Measurements from ENCODE around the gene PPP1R16B.
"Not testable (repeated sequence)": the region's sequence is repeated elsewhere in the genome, so short reads cannot be mapped to it uniquely, and the experiment has no call there.

PPP1R16B gene

DNA sequence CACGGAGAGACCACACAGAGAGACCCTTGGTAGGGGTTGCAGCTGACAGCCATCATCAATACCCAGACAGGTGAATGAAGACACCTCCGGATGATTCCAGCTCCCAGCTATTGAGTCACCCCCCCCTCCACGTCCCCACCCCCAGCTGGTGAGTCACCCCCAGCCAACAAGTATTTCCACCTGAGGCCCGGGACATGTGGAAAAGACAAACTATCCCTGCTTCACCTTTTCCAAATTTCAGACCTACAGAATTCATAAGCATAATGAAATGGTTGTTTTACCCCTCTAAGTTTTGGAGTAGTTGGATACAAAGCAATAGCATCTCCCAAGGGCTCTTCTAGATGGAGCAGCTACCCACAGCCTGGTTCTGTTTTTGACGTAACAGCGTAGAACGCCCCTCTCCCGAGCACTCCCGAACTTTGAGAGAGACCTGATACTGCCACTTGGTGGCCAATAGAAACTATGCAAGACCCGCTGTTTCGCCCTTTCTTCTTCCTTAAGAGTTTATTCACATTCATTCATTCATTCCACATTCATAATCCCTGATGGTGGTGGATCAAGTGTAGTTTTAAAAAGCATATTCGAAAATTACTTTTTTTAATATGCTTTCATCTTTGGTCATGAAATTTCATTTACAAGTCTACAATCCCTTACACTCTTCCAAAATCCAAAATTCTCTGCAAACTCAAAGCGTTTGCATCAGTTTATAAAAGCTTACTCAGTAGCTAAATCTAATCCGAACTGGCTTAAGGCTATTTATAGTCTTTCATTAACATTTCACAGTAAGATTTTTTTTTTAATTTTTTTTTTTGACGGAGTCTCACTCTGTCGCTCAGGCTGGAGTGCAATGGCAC lies 15.1 kb upstream of the PPP1R16B start:
- DNase-seq (ENCODE audit: low read depth): peak; percentile 1

DNA sequence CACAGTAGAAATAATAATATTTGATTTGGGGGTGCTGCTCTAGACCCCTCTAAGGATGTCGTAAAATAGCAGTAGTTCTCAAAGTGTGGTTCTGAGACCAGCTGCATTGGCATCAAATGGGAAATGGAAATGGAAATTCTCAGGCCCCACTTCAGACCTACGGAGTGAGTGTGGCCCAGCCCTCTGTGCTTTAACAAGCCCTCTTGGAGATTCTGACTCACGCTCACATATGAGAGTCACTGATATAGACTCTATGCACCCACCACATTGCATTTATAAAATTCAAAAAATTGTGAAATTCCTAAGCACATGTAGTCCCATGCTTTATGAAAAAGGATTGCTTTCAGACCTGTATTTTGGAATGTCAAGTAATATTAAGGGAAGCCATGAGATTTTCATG lies 14.2 kb upstream of the PPP1R16B start:
- no peak for DNase-seq (ENCODE audit: low read depth)
- no peak overlapping the region for H3K4me3 ChIP-seq (ENCODE audit: low read depth, low read length)

More for the DNA sequence above, 15.1 kb upstream of the PPP1R16B start:
- no peak overlapping the region for H3K4me3 ChIP-seq (ENCODE audit: low read depth, low read length)

DNA sequence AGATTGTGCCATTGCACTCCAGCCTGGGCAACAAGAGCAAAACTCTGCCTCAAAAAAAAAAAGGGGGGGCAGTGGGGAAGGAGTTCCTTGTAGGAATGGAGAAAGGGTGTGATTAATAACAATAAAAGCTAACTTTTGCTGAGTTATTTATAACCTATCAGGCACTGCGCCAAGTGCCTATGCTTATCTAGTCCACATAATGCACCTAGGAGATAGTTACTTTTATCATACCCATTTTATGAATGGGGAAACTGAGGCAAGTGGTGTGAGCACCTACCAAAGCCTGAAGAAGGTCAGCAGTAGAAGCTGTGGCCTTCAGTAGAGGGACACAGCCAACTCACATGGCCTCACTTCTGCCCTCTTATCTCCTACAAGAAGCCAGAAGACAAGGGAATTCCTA lies 13.6 kb upstream of the PPP1R16B start:
- DNase-seq (ENCODE audit: low read depth): no peak
- no peak overlapping the region for H3K4me3 ChIP-seq (ENCODE audit: low read depth, low read length)

DNA sequence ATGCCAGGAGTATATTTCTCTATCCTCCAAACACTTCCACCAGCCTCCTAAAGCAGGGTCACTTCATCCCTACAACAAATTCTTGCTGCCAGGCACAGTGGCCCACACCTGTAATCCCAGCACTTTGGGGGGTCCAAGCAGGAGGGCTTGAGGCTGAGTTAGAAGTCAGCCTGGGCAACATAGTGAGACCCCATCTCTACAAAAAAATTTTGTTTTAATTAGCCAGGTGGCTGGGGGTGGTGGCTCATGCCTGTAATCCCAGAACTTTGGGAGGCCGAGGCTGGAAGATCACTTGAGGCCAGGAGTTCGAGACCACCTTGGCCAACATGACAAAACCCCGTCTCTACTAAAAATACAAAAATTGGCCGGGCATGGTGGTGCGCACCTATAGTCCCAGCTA lies 11.4 kb upstream of the PPP1R16B start:
- DNase-seq (ENCODE audit: low read depth); H3K4me3 ChIP-seq (ENCODE audit: low read depth, low read length): not testable (repeated sequence)

DNA sequence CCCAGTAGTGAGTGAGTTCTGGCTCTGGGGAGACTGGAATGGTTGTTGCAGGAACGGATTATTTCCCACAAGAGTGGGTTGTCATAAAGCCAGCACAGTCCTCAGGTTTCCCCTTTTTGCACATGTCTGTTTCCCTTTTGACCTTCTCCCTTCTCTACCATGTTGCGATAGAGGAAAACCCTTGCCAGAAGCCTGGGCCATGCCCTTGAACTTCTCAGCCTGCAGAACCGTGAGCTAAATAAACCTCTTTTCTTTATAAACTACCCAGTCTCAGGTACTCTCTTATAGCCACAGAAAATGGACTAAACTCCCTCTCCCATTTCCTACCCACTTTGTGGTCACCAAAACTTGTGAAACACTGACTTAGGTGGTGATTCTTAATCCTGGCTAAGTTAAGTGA lies 7.2 kb upstream of the PPP1R16B start:
- DNase-seq (ENCODE audit: low read depth): no peak
- no peak overlapping the region for H3K4me3 ChIP-seq (ENCODE audit: low read depth, low read length)

DNA sequence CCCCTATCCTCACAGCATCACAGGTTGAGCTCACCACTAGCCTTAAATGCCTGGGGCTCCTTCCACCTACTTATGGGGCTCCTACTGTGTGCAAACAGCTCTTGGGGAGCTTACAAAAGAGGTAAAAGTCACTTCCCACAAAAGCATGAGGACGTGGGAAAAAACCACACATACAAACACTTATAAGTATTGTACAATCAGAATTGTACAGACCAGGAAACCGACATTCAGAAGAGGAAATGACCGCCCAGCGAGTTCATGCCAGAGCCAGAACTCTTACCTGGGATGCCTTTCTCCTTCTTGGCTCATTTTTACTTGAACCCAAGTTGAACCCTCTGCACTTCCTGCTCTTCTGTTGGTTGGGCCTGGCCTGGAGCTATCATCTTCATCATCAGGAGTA lies 6.3 kb upstream of the PPP1R16B start:
- H3K4me3 ChIP-seq (ENCODE audit: low read depth, low read length): no peak overlapping the region
- no peak for DNase-seq (ENCODE audit: low read depth)

DNA sequence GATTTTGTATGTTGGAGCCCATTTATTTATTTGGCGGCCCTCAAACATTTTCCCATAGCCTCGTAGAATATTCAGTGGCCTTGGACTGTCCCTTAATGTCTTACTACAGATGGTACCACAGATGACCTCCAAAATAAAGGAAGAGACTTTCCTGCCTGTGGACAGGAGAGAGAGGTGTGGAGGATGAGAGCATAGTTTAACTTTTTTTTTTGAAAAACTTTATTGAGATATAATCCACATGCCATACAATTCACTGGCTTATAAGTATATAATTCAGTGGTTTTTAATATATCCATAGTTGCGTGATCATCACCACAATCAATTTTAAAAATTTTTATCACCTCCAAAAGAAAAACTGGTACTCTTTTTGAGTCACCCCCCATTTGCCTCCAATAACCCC lies 4.6 kb upstream of the PPP1R16B start:
- no peak overlapping the region for H3K4me3 ChIP-seq (ENCODE audit: low read depth, low read length)
- DNase-seq (ENCODE audit: low read depth): no peak

DNA sequence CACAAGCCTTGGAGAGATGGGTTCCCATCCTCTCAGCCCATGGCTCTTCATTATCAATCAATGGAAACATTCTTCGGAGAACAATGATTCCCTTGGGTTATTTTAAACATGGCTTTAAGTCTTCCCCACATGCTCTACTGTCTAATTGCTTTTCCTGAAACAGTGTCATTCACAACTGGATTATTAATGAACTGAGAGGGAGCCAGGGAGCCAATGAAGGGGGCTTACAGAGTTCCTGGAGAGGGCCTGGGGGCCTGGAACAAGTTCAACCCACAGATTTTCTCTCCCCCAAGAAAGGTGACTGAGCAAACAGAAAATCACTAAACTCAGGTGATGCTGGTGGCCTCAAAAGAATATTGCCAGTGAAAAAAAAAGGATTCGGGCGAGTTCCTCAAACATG lies 1.3 kb upstream of the PPP1R16B start:
- DNase-seq (ENCODE audit: low read depth): no peak
- H3K4me3 ChIP-seq (ENCODE audit: low read depth, low read length): no peak overlapping the region

DNA sequence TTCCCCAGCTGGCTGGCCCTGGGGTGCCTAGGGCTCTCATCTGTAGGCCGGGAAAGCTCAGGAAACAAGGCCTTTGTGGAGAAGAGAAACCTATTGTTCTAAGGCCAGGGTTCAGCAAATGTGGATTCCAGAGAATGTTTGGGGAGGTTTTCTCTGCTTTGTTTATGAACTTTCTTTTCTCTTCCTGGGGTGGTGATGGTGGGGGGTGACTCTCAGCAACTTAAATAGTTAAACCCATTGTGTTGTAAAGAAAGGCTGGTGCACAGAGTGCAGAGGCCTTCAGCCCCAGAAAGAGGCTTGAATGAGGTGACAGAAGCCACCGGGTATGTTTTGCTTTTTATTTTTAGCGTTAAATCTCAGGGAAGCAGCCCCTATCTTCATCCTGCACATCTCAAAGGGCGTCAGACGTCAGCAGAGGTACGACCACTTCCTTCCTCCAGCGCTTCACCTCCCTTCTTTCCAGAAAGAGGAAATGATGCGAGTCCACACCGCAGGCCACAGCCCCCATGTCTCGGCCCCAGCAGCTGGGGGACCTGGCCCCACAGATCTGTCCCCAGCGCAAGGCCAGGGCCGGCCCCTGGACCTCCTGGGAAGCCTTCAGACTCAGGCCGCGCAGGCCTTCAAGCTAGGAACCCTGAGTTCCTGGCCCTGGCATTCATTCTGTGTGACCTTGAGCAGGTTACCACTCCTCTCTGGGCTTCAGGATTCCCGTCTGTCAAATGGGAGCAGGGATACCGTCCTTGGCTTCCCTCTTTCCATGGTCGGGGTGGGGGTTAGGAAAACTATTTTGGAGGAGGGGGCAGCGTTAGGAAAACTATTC lies 605 bp upstream of the PPP1R16B start:
- peak overlapping the region; percentile 45 for H3K4me3 ChIP-seq (ENCODE audit: low read depth, low read length)
- DNase-seq (ENCODE audit: low read depth): no peak

DNA sequence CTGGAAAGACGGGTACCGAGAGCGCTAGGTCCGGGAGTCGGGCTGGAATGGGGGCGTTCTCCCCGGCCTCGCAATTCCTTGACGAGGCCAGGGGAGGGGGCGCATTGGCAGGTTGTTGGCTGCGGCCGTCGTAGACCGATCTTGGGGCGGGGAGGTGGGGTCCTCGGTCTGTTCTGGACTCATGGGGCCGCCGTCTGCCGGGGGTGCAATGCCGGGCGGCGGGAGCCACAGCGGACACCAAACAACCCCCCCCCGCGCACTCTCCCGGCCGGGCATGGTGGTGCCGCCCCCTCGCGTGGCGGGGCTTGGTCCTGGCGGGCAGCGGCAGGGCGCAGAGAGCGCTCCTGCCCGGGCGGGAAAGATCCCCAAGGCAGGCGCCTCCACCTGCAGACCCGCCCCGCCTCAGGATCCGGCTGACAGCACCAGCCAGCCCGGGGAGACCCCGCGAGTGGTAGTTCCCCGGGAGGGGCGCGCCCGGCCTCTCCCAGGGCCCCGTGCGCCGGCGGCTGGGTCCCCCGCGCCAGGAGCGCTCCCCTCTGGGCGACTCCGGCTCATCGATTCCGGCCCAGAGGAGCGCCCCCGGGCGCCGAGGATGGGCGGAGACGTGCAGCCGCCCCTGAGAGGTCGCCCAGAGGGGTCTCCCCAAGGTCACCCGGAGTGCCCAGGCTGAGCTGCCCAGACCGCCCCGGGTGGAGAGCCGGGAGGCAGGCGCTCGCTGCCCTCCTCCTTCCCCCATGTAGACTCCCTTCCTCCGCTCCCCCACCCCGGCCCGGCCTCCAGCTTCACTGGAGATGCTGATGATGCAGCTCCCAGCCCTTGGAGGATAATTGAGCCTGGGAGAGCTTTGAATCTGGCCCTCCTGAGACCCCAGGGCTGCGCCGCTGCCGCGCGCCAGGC lies 709 bp downstream of the PPP1R16B start:
- no peak for DNase-seq (ENCODE audit: low read depth)
- H3K4me3 ChIP-seq (ENCODE audit: low read depth, low read length): peak overlapping the region; percentile 45

DNA sequence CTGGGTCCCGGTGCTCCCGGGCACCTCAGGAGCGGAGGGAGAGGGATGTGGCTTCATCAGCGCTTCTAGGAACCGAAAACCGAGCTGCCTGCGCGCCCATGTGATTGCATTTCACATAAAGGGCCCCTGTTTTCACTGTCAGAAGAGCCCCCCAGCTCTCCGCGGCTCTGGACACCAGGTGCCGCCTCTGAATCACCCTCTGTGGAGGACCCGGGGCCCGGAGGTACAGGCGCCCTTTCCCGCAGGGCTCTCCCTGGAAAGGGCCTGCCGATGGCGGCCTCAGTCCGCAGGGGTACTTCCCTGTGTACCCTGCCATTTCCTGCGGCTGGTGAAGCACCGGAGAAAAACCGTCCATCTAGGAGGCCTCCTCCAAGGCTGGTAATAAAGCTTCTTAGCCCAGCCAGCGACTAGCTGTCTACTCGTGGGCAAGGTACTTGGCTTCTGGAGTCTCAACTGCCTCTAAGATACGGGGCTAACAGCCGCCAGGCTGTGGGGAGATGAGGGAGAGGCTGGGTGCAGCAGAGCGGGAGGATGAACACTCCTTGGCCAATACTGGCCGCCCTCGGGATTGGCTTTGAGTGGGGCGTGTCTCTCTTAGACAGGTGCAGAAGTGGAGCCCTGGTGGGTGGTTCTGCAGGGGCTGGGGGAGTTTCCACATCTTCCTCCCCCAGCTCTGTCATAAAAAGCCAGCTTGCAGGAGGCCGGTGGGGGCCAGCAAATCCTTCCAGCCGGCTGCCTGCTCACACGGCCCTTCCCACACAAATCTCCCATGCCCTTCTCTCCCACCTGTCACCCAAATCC lies 1.6 kb downstream of the PPP1R16B start:
- DNase-seq (ENCODE audit: low read depth): no peak
- H3K4me3 ChIP-seq (ENCODE audit: low read depth, low read length): no peak overlapping the region

DNA sequence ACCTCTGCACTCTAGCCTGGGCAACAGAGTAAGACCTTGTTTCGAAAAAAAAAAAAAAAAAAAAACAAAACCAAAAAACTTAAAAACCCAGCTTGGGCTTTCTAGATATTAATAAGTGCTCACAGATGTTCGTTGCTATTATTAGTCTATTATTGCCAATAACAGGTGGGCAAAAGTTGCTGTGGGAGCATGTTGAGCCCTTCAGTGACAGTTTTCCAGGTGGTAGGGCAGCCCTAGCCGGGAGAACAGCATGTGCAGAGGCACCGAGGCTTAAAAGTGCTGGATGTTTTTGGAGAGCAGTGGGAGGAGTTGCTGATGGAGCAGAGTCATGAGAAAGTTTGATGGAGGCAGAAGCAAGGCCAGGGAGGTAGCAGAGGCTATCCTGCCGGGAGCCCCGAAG lies 4.4 kb downstream of the PPP1R16B start:
- no peak overlapping the region for H3K4me3 ChIP-seq (ENCODE audit: low read depth, low read length)
- DNase-seq (ENCODE audit: low read depth): no peak

DNA sequence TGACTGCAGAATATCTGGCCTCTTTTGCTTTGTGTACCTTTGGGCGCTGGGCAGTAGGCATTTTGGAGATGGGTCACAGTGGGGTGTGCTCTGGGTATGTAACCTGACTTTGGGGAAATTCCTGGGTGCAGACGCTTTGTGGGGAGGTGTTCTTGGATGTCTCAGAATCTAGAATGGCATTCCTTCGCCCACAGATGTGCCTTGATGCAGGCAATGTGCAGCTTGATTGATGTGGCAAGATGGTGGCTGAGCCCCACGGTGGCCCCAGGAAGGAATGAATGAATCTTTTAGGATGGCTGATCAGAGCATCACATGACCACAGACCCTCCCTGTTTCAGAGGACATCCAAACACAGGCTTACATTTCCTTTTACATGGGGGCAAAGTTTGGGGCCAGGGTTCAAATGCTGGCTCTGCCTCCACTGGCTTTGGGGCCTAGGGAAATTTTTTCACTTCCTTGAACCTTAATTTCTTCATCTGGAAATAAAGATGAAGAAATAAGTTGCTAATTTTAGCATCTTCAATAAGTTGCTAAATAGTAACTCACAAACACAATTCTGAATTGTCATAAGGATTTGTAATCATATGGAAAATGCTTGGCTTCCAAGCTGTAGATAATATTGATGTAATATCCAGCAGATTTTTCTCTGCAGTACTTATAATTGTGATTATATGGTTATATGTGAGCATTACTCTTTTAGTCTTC lies 5.6 kb downstream of the PPP1R16B start:
- DNase-seq (ENCODE audit: low read depth): no peak
- no peak overlapping the region for H3K4me3 ChIP-seq (ENCODE audit: low read depth, low read length)

DNA sequence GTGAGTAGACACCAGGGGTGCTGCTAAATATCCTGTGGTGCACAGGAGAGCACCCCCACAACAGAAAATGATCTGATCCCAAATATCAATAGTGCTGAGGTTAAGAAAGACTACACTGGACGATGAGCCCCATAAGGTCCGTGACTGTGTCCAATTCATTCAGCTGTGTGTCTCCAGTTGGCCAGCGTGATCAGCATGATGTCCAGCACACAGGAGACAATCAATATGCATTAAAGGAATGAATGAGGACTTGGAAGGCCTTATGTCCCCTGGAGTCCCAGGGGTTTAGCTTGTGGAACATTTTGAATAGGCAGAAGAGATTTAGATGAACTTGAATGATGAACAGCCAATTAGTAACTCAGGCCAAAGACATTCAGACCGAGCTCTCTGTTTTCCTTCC lies 6.3 kb downstream of the PPP1R16B start:
- no peak for DNase-seq (ENCODE audit: low read depth)
- no peak overlapping the region for H3K4me3 ChIP-seq (ENCODE audit: low read depth, low read length)

DNA sequence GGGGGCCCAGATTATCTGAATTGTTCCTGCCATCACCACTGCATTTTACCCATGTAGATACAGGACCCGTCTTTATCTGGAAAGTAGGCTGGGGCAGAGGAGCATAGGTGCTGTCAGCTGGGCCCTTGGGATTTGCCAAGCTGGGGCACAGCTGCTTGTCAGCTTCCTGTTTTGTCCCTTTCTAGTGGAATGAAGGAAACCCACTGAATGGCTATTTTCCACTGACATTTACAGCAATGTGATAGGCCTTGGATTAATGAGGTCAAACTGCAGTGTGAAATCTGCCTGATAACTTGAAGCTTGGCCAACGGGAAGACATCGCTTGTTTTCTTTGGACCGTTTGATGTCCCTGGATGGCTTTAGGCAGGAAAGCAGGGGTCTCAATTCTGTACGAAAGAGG lies 6.7 kb downstream of the PPP1R16B start:
- no peak overlapping the region for H3K4me3 ChIP-seq (ENCODE audit: low read depth, low read length)
- no peak for DNase-seq (ENCODE audit: low read depth)

DNA sequence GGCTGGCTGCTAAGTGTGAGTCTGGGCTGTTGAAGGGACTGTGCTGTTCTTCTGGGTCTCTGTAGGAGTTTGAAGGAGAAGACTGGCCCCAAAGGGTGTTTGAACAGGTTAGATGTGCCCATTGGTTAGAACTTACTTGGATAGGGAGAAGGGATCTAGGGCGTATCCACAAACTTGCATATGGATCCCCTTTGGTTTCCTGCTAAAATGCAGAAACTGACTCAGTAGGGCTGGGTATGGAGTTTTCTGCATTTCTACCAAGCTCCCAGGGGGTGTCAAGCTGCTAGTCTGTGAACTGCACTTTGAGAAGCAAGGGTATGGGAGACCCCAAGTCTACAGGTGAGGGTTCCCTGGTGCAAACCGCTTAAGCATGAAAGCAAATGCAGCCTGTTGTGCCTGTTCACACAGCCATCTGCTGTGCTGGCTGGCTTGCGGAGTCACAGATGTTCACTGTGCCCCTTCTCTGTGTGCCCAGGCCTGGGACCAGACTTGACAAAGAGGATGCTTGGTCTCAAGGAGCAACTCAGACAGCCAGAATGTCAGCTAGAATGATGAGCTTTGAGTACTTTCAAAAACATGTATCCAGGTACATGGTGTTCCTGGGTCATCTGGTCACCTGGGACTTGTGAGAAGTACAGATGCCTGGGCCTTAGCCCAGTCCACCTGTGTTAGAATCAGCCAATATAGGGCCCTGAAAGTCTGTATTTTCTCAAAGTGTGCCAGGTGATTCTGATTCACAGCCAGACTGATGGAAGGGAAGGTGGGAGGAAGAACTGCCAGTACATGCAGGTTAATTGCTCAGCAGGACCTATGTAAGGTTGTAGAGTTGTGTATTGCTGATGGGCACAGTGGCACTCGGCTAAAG lies 7.4 kb downstream of the PPP1R16B start:
- DNase-seq (ENCODE audit: low read depth): no peak
- H3K4me3 ChIP-seq (ENCODE audit: low read depth, low read length): no peak overlapping the region

DNA sequence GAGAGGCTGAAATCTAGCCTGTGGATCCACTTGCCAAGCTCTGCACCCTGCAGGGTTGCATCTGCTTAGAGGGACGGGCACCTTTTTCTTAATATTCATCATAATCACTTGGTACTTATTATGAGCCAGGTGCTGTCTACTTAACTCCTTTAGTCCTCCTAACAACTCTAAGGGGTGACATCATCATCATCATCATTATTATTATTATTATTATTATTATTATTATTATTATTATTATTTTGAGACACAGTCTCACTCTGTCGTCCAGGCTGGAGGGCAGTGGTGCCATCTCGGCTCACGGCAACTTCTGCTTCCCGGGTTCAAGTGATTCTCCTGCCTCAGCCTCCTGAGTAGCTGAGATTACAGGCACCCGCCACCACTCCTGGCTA lies 8.1 kb downstream of the PPP1R16B start:
- DNase-seq (ENCODE audit: low read depth); H3K4me3 ChIP-seq (ENCODE audit: low read depth, low read length): not testable (repeated sequence)

DNA sequence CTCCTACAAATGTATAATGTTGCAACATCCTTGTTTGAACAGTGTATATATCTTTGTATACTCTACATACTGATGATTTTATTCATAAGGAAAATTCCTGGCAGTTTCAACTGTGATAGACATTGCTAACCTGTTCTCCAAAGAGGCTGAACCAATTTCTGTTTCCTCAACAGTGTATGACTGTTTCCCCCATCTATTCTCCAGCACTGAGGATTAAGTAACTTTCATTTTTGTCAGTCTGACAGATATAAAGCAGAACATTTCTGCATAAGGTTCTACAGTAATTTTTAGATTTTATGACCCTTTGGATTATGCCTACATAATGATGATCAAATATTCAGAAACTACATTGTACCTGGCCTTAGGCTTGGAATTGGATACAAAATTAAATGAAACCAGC lies 9.9 kb downstream of the PPP1R16B start:
- H3K4me3 ChIP-seq (ENCODE audit: low read depth, low read length): no peak overlapping the region

More for the DNA sequence above, 9.9 kb downstream of the PPP1R16B start:
- no peak for DNase-seq (ENCODE audit: low read depth)

Measured in skeletal muscle cell (primary cell).